ENCODE results near the gene TMA7B. TPM values are rescaled to one million over a fixed set of nuclear protein-coding genes. Genes with fewer than 3 reads are reported as not detected.

TMA7B gene
- total and polyA plus RNA-seq, 8 donors, result 0.13 to 0.17 TPM; not detected in 6

DNA sequence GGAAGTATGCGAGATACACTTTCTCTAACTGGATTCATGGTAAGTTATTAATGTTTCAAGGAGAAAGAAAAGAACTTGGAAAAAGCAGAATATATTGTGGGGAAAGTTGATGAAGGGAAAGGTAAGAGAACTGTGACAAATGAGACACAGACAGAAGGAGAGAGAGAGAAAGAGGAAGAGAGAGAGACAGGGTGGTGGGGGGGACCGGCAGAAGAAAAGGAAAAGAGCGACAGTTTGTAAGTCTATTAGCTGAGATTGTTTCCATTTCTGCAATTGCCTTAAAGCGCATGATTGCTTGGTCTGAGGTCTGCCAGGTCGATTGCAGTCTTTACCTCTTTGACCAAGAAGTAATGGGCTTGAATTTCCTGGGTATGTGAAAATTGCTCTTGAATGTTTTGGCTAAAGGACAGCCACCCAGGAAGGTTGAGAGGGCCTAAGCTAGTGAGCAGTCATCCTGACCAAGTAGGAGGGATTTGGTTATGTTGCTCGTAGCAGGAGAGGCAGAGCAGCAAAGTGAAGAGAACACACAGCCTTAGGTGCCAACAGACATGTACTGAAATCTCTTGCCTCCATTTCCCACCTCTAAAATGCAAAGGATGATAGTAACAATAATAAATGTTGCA is 23.6 kb upstream of the TMA7B start:
- Histone ChIP-seq H3K27ac (no peak overlapping the region), H3K27me3 (no peaks in the 10 kb centered on the region), H3K36me3 (no peaks in the 10 kb centered on the region), H3K4me1 (no peaks in the 10 kb centered on the region), H3K9me3 (no peaks in the 10 kb centered on the region), H3K4me3 (no peak overlapping the region)
- TF ChIP-seq, protein P1, sequence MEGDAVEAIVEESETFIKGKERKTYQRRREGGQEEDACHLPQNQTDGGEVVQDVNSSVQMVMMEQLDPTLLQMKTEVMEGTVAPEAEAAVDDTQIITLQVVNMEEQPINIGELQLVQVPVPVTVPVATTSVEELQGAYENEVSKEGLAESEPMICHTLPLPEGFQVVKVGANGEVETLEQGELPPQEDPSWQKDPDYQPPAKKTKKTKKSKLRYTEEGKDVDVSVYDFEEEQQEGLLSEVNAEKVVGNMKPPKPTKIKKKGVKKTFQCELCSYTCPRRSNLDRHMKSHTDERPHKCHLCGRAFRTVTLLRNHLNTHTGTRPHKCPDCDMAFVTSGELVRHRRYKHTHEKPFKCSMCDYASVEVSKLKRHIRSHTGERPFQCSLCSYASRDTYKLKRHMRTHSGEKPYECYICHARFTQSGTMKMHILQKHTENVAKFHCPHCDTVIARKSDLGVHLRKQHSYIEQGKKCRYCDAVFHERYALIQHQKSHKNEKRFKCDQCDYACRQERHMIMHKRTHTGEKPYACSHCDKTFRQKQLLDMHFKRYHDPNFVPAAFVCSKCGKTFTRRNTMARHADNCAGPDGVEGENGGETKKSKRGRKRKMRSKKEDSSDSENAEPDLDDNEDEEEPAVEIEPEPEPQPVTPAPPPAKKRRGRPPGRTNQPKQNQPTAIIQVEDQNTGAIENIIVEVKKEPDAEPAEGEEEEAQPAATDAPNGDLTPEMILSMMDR (IDR thresholded peaks at IDR 0.05), result no peak
- intact Hi-C loops (cut with DNase I), result loop anchor here in 1 of 3 donors (10.0 kb wide), 1 partner anchor 88 kb away; no protein-coding TSS in a partner anchor
- DNase-seq (no peak), FAIRE-seq (no peak), ATAC-seq (no peak)
- 63 to 68% methylated on average over 6 of the region's 6 CpGs for WGBS, 2 donors

GRCh38 chr22:39937906-39938305 is 22.3 kb upstream of the TMA7B start:
- WGBS, 2 donors, result 86 to 87% methylated on average over 3 of the region's 3 CpGs
- Histone ChIP-seq H3K36me3 (no peaks in the 10 kb centered on the region), H3K9me3 (no peaks in the 10 kb centered on the region), H3K4me1 (no peaks in the 10 kb centered on the region), H3K27ac (no peak overlapping the region), H3K4me3 (no peak overlapping the region), H3K27me3 (no peaks in the 10 kb centered on the region)
- ATAC-seq (no peak), FAIRE-seq (no peak), DNase-seq (no peak)
- TF ChIP-seq, protein P1 (IDR thresholded peaks at IDR 0.05), result no peak
- intact Hi-C loops (cut with DNase I), result loop anchor here in 1 of 3 donors (10.0 kb wide), 1 partner anchor 87 kb away; no protein-coding TSS in a partner anchor

- no peaks in the 10 kb centered on the region for H3K4me1 ChIP-seq
- H3K36me3 ChIP-seq, result no peaks in the 10 kb centered on the region
- H3K27ac ChIP-seq, result no peak overlapping the region
- no peak for ATAC-seq
- H3K27me3 ChIP-seq, result no peaks in the 10 kb centered on the region
- no peak overlapping the region for H3K4me3 ChIP-seq
- TF ChIP-seq, protein P1 (IDR thresholded peaks at IDR 0.05), result no peak
- H3K9me3 ChIP-seq, result no peaks in the 10 kb centered on the region
- 79 to 87% methylated on average over 14 of the region's 14 CpGs for WGBS, 2 donors
- intact Hi-C loops (cut with DNase I), result loop anchor here in 1 of 3 donors (10.0 kb wide), 1 partner anchor 86 kb away; no protein-coding TSS in a partner anchor
- no peak for FAIRE-seq
- no peak for DNase-seq
Measured at GRCh38 chr22:39938509-39939111, 21.6 kb upstream of the TMA7B start.

DNA sequence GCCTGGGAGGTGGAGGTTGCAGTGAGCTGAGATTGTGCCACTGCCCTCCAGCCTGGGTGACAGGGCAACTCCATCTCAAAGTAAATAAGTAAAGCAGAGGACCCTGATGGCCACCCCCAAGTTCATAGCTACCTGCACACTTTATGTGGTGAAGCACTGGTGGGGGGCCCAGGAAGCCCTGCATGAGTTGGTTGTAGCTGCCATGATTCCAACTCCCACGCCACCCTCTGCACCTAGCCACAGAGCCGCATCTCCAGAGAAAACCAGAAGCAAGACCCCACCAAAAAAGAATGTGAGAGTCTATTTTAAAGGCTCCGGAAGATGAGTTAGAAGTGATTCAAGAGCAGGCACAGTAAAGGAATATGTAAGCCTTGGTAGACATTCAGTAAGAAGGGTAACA is 20.4 kb upstream of the TMA7B start:
- Histone ChIP-seq H3K4me3 (no peak overlapping the region), H3K36me3 (no peaks in the 10 kb centered on the region), H3K4me1 (no peaks in the 10 kb centered on the region), H3K27me3 (no peaks in the 10 kb centered on the region), H3K9me3 (no peaks in the 10 kb centered on the region), H3K27ac (no peak overlapping the region)
- FAIRE-seq (no peak), DNase-seq (no peak), ATAC-seq (no peak)
- 92 to 94% methylated on average over 3 of the region's 3 CpGs for WGBS, 2 donors
- TF ChIP-seq, protein P1 (IDR thresholded peaks at IDR 0.05), result no peak
- intact Hi-C loops (cut with DNase I), result loop anchor here in 1 of 3 donors (10.0 kb wide), 1 partner anchor 85 kb away; no protein-coding TSS in a partner anchor

DNA sequence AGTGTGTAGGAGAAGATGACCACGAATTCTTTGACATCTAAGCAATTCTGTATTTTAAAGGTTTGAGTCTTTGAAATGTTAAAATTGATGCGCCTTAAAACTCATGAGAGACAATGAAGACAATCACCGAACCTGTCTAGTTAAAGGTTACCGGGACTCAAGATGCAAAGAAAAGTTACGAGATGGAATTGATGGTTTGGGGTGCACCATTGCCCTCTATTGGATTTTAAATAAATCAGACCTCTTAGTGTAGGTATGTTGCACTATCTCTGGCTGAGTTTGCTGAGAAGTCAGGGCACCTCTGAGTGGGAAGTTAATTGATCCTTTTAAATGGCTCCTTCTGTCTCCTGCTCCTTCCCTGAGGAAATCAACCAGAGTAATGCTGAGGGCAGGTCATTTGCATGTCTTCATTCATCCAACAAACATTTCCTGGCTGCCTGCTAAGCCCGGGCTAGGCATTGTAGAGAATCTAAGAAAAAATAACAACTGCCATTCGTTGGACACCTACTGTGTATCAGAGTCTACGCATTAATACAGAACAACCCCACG is 19.4 kb upstream of the TMA7B start:
- no peaks in the 10 kb centered on the region for H3K27me3 ChIP-seq
- H3K27ac ChIP-seq, result no peak overlapping the region
- no peak for DNase-seq
- intact Hi-C loops (cut with DNase I), result no loop called here
- H3K9me3 ChIP-seq, result no peaks in the 10 kb centered on the region
- TF ChIP-seq, protein P1 (IDR thresholded peaks at IDR 0.05), result no peak
- H3K36me3 ChIP-seq, result no peaks in the 10 kb centered on the region
- FAIRE-seq, result no peak
- 77 to 78% methylated on average over 9 of the region's 9 CpGs for WGBS, 2 donors
- H3K4me3 ChIP-seq, result no peak overlapping the region
- H3K4me1 ChIP-seq, result no peaks in the 10 kb centered on the region
- ATAC-seq, result no peak
